Fibroblast of peridontal ligament (primary cell): Measurements from ENCODE around the gene MRPL43.
A peak's percentile ranks its signal among the peaks of the same experiment; 100 is the strongest.

ENCODE experiments used
- DNase-seq: peaks from one replicate; pipeline ENCODE4 v3.0.0-alpha.2; 2010; ENCODE audit errors: extremely low read depth

Gene MRPL43

DNA sequence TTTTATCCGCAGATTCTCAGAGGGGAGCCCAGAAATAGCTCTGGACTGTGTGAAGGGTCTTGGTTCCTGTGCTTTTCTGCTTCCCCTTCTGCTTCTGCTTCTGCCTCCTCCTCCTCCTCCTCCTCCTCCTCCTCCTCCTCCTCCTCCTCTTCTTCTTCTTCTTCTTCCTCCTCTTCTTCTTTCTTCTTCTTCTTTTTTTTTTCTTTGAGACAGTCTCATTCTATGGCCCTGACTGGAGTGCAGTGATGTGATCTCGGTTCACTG lies 32.1 kb upstream of the MRPL43 start:
- DNase-seq: no peak

DNA sequence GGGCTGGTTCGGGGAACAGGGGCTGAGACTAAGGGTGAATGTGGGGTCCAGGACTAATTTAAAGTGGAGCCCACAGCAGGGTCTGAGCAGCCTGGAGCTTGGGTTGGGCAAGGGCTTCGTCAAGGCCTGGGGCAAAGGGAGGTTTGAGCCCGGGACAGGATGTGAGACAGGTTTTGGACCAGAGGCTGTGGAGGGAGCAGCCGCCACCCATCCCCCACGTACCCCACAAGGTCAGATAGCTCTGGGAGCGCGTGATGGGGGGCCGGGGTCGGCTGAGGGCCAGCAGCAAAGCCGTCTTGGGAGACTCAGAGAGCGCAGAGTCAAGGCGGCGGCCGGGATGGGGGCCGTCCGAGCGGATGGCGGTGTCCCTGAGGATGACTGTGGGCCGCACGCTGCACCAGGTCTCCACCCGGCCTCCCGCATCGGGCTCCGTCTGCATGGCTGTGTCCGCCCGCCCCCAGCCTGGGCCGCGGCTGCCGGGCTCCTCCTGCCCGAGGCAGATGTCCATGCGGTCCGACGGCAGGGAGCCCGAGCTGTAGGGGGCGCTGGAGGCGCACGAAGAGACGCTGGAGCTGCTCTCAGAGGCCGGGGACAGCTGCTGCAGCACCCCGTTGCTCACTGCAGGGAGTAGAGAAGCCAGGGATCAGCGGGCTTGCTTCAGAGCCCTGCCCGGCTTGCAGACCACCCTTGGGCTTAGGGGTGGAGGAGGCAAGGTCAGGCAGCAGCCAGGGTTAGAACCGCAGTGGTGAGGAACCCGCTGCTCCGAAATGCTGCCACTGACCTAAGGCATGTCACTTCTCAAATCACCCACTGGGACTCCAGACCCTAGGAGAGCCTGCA lies 31.5 kb upstream of the MRPL43 start:
- DNase-seq: peak; percentile 74

DNA sequence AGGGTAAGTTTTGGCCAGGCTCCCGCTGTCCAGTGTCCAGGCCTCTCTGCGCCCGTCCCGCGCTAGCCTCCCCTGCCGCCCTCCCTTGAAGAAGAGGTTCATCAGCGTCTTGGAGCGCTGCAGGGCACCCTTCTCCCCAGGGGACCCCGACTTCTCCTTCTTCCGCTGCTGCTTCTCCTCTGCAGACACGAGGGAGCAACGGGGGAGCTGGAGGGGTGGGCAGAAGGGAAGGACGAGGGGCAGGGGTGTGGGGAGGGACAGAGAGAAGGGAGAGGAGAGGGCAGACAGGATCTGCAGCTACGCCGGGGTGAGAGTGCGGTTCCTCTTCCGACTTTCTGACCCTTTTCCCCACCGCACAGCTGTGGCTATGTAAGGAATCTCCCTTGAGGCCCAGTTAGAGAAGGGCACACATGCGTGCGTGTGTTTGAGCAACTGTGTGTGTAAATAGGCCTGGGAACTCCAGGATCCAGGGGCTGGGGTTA lies 30.9 kb upstream of the MRPL43 start:
- DNase-seq: peak; percentile 48

DNA sequence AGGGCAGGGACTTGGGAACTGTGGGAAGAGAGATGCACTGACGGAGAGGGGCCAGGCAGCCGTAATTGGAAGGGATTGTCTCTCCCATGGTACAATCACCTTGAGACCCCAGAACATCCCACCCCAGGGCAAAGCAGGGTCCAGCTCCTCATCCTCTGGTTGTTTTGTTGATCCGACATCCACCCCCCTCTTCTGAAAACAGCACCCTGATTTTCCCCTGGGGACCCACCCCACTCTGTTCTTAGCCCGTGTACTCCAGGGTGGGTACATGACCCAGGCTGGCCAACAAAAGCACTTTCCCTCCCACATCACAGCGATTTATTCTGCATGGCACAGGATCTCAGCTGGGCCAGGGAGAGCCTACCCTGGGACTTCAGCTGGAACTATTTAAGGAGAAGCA lies 29.5 kb upstream of the MRPL43 start:
- DNase-seq: no peak

DNA sequence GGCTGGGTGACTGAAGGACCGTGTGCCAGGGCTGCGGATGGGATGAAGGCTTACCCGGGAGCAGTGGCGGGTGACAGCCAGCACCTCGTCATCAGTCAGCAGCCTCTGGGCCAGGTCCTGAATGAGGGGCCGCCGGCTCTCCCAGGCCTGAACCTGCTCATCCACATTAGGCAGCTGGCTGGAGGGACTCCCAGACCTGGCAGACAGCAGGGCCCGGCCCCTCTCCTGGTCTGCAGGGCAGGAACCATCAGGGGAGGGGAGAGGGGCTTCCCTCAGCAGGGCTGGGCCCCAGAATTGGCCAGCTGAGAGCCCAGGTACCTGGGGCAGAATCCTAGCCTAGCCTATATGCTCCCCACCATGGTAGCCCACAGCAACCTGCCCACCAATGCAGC lies 28.3 kb upstream of the MRPL43 start:
- no peak for DNase-seq

DNA sequence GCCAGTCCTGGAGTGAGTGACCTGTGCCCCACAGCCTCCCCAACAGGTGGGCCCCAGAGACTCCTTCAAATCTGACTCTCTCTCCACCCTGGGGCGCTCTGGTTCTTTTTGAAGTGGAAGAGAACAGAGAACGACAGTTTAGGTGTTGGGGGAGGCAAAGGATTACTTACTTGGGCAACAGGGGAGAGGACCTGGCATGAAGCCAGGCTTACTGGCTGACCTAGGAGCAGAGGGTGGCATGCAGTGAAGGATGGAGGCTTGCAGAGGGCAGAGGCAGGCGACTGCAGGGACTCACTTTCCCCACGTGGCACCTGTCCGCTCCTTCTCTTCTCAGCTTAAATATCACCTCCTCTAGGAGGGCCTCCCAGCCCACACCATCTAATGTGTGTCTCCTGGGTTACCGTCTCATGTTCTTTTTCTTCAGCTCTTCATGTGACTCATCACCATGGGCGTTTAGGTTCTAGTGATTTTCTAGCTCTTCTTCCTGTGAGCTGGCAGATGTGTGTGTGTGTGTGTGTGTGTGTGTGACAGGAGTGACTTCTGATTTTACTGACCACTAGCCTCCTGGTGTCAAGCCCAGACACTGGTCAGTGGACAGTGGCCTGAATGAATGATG lies 27.8 kb upstream of the MRPL43 start:
- DNase-seq: peak; percentile 90

DNA sequence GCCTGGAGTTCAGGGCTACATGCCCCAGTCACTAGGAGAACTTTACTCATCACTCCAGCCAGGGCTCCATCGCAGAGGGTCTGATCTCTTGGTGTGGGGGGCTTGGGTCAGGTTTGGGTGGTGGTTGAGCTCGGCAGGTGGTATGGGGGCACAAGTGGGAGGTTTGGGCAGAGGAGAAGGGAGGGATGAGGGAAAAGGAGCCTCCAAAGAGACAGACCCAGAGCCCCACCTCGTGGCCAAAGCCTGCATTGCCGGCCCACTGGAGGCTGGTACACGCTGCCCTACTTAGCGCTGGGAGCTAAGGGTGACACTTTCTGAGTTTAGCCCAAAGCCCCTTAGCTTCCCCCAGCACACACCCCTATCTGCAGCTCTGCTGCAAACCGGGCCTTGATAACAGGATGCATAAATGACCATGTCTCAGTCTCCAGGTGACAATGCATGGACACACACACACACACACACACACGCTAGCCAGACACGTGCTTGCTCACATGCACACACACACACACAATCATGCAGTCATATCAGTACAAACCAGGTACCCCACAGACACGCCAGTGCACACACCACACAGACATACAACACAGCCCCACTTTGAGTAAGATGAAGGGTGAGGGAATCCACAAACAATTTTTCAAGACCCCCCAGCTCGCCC lies 27.1 kb upstream of the MRPL43 start:
- DNase-seq: peak; percentile 70

DNA sequence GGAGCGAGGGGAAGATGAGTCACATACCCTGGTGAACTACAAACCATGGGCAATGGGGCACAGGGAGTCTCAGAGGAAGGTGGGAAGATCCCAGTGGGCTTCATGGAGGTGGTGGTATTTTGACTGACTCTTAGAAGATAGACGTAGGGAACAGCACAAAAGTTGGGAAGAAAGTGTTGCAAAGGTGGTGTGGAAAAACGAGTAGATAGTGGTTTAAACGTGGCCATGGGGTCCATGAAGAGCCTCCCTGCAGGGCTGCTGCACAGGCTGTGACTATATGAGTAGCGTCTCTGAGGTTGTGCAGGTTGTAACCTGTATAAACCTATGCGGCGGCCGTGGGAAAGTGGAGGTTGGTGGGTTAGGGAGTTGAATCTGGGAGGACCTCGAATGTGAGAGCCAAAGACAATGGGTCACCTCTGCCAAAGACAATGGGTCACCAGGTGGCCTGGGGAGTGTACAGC lies 26.1 kb upstream of the MRPL43 start:
- no peak for DNase-seq

DNA sequence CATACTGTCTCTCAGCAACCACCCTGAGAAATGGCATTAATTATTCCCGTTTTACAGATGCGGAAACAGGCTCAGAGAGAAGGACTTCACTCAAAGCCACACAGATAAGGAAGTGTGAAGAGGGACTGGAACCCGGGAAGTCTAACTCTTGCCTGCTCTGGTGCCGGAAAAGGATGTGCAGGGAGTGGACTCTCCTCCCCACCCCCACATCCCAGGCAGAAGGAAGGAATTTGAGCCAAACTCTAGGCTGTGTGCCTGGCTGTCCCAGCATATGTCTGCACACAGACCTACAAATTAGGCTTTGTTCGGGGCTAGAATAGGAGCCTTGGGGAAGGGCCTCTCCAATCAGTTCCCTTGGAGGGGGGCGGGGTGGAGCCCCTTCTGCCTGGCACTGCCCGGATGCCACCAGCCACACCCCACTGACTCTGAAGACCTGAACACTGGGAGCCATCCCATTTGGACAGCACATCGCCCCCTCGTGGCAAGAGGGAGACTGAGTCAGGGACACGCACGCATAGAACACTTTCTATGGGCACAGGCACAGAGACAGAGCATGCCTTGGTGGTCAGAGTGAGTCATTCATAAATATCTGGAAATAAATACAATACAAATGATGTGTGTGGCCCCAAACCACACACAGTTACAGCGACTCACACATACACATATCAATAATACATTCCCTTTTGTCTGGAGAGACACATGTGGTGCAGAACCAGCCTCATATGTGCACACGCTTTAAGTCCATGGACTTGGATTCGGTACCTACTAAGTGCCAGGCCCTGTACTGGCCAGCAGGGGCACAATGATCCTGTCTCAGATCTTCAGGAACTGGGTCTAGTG lies 25.4 kb upstream of the MRPL43 start:
- peak; percentile 91 for DNase-seq

DNA sequence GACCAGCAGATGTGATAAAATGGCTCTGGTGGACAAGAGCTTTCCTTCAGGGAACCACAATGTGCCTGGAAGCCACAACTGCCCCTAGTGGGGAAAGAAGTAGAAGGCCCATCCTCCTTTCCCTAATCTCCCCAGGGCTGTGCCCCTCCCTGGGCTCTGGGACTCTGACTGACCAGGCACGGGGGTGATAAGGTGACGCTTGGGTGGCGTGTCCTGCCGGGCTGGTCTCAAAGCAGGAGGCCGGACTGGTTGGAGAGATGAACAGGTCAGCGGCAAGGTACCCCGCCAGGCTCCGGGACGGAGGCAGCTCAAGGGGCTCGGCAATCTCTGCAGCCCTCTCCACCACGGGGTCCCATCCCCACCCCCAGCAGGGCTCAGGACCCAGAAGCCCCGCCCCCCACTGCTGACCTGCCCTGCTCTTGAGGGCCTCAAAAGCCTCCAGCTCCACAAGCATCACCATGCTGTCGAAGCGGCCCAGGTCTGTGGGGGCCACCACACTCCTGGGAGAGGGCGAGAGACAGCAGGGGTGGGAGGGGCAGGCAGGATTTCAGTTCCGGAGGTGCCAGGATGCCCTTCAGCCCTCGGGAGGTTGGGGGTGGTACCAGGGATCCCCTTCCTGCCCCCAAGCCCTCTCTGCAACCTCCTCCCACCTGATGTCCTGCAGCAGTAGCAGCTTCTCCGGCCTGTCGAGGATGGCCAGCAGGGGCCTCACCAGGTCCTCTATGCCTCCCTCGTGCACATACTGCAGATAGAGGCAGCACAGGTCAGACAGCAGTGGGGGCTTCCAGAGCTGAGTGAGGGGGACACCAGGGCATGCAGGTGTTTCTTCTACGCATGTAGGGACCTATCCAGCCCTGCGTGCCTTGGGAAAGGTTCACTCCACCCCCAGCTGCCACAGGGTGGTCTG lies 24.5 kb upstream of the MRPL43 start:
- no peak for DNase-seq

DNA sequence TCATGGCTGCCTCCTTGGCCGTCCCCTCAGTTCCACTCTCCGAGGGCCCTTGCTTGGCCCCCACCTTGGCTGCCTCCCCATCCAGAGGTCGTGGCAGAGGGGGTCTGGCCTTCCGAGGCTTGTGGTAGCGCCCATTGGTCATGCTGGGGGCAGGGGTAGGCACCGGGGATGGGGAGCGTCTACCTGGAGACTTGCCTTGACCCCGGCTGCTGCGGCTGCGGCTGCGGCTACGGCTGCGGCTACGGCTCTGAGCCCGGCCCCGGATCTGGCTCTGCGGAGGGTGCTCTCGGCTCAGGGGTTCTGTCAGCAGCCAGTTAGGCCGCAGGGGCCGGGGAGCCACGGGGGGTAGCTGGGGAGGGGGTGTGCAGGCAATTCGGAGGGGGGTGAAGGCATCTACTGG lies 23.0 kb upstream of the MRPL43 start:
- no peak for DNase-seq

DNA sequence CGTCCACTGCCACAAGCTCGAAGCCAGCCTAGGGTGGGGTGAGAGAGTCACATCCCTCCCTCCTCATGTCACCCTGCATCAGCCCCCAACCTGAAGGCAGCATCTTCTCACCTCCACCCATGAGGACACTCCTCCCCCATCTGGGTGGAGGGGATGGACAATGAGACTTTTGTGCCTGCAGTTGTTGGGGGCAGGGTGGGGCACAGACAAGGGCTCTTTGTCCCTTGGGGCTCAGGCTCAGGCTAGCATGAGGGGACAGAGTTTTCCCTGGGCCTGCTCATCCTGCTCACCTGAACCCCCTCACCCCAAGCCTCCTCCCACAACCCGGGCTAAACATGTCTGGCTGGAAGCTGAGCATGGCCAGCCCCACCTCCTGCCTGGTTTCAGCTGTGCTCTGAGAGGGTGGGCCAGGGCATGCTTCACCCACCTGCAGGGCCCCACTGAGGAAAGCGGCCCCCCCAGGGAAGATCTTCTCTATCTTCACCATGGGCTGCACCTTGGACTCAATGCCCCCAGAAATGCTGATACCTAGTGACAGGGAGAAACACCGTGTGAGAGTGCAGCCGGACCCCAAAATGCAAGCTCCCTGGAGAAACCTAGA lies 21.6 kb upstream of the MRPL43 start:
- DNase-seq: no peak

DNA sequence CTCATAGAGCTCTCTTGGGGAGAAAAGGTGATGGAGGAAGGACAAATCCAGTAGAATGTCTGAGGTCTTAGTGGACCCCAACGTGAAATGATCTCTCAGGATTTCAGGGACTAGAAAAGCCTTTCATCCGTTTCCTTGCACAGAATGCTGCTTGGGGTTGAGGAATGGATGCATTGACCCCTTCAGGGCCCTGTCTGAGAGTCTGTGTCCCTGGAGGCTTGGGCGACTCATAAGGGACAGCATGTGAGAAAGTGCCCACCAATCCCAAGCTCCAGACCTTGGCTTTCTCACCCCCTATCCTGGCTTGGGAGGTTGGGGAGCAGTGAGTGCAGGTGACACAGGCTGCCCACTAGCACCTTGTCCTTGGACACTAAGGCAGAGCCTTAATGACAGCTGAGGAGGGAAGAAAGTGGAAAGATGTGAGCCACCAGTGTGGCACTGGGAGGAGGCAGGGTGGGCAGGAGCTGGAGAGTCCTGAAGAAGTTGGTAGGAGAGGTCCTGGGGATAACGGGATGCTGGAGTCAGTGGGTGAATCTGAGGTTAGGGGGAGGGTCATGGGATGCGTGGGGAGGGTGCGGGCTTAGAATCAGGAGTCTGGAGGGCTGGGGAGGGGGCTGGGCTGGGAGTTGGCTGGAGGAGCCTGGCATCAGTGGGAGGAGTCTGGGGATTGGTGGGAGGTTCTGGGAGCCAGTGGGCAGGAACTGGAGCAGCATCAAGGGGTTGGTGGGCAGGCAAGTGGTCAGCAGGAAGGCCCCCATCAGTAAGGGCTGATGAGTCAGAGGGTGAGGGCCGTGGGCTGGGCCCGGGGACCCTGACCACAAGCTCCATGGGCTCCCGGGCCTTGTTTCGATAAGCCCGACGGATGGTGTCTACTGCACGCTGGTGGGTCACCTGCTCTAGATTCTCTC lies 20.9 kb upstream of the MRPL43 start:
- no peak for DNase-seq

DNA sequence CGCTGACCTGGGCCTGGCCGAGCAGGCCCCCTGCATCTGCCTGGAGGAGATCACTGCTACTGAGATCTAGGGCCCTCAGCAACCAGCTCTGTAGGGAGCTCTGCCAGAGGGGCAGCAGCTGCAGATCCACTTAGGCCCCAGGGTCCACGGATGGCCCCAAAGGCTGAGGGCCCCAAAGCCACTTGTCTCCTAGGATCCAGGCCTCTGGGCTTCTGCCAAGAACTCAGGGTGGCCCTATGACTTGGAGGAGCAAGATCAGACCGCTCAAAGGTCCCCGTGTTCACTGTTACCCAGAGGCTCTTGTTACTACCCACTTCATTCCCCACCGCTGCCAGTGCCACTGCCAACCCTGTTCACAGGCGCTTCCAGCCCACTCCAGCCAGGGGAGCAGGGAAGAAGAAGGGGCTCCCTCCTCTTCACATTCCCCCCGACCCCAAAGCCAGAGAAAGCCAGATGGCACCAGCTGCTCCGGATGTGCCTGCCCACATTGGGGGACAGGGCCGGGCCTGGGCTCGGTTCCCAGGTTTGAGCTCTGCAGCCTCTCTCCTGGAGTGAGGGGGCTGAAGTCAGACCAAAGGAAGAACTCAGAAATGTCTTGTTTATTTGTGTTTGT lies 19.9 kb upstream of the MRPL43 start:
- no peak for DNase-seq

DNA sequence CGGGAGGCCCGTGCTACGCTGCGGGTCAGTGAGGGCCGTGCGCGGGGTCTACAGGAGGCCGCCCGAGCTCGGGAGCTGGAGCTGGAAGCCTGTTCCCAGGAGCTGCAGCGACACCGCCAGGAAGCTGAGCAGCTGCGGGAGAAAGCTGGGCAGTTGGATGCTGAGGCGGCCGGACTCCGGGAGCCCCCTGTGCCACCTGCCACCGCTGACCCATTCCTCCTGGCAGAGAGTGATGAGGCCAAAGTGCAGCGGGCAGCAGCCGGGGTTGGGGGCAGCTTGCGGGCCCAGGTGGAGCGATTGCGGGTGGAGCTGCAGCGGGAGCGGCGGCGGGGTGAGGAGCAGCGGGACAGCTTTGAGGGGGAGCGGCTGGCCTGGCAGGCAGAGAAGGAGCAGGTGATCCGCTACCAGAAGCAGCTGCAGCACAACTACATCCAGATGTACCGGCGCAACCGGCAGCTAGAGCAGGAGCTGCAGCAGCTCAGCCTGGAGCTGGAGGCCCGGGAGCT lies 19.3 kb upstream of the MRPL43 start:
- no peak for DNase-seq

DNA sequence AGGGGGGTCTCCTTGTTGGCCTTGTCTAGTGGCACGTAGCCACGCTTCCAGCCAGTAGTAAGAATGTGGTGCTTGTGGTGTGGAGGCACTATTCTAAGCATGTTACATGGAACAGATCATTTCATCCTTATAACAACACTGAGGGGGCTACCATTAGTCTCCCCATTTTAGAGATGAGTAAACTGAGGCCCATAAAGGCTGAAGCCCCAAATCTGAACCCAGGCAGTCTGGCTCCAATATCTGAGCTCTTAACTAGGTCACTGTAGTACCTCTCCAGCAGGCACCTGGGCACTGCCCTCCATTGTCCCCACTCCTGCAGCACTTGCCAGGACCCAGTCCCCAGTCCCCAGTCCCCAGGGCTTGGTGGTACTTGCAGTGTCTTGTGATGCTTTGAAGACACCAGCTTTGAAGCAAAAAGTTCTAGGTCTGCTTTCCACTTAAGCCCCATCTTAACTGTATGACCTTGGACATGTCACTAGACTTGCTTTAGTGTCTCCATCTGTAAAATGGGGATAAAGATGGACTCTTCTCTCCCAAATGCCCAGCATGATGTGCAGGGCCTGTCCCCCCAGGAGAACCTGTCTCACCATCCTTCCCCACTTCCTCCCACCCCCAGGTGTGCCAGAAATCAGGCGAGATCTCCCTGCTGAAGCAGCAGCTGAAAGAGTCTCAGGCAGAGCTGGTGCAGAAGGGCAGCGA lies 18.7 kb upstream of the MRPL43 start:
- DNase-seq: no peak

DNA sequence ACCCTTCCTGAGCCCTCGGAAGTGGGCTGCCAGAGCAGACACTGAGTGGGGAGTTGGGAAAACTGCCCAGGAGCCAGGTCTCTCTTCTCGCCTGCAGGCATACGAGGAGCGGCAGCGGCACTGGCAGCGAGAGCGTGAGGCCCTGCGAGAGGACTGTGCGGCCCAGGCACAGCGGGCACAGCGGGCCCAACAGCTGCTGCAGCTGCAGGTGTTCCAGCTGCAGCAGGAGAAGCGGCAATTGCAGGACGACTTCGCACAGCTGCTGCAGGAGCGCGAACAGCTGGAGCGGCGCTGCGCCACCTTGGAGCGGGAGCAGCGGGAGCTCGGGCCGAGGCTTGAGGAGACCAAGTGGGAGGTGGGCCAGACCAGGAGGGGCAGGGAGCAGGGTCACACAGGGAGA lies 18.1 kb upstream of the MRPL43 start:
- DNase-seq: no peak

DNA sequence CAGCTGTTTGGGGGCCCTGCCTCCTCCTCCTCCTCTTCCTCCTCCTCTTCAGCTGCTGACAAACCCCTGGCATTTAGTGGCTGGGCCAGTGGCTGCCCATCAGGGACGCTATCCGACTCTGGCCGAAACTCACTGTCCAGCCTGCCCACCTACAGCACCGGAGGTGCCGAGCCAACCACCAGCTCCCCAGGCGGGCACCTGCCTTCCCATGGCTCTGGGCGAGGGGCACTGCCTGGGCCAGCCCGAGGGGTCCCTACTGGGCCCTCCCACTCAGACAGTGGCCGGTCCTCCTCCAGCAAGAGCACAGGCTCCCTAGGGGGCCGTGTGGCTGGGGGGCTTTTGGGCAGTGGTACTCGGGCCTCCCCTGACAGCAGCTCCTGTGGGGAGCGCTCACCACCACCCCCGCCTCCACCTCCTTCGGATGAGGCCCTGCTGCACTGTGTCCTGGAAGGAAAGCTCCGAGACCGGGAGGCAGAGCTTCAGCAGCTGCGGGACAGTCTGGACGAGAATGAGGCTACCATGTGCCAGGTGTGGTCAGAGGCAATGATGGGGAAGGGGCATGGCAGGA lies 16.4 kb upstream of the MRPL43 start:
- DNase-seq: no peak
